ENCODE measurements around the gene ESCO1. TPM values are rescaled to one million over a fixed set of nuclear protein-coding genes. Genes with fewer than 3 reads are reported as not detected.

Gene ESCO1
- total RNA-seq, 1 experiment from 2014 or later = 36.7 TPM

DNA sequence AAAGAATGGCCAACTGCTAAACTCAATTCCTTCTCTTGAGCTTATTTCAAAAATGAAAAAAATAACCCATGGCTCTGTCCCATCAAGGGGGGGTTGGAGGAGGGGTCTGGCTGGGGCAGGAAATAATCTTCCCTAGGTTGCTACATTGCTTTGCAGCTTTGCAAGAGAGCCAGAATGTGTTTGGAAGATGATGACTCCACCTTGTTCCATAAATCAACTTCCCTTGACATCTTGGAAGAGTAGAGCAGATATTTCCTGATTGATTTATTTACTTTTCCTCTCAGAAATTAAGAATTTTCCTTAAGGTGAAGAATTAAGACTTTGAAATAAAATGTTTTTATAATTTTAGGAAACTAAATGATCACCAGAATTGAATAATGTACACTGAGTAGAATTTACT lies 41.3 kb downstream of the ESCO1 start:
- Histone ChIP-seq H3K18ac (ENCODE audit: insufficient read length, low read depth, low read length) (no peak overlapping the region), H3K9ac (ENCODE audit: extremely low read depth, insufficient read length, low read length) (no peak overlapping the region), H2BK12ac (ENCODE audit: insufficient read length, low read depth, low read length) (no peak overlapping the region), H3T11ph (ENCODE audit: low read length) (no peak overlapping the region), H4K91ac (ENCODE audit: insufficient read length, low read depth, low read length) (no peak overlapping the region), H2AK5ac (ENCODE audit: insufficient read length, low read length) (no peak overlapping the region), H3K79me1 (ENCODE audit: insufficient read depth, low read depth, low read length, poor library complexity, severe bottlenecking) (peaks cover 3% of the 10 kb centered on the region), H3K9me3 (ENCODE audit: control insufficient read depth, low read depth, low read length) (no peaks in the 10 kb centered on the region), H2BK5ac (ENCODE audit: insufficient read length, low read length) (no peak overlapping the region), H3K79me2 (ENCODE audit: insufficient read depth, low read length) (no peaks in the 10 kb centered on the region), H2BK15ac (ENCODE audit: low read depth, low read length) (no peak overlapping the region), H2AFZ (ENCODE audit: low read length) (no peak overlapping the region), H3K14ac (ENCODE audit: insufficient read depth, low read length) (no peak overlapping the region), H3K4ac (ENCODE audit: low read depth, low read length) (no peak overlapping the region), H3K4me2 (ENCODE audit: insufficient read depth, insufficient read length, low read length) (no peak overlapping the region), H3K23me2 (ENCODE audit: insufficient read length, low read depth, low read length, poor library complexity, severe bottlenecking) (no peaks in the 10 kb centered on the region), H4K20me1 (ENCODE audit: control insufficient read depth, insufficient read depth, insufficient read length) (no peaks in the 10 kb centered on the region), H2BK20ac (ENCODE audit: low read depth, low read length, poor library complexity, severe bottlenecking) (no peak overlapping the region), H3K27ac (ENCODE audit: insufficient read length, low read depth, low read length) (no peak overlapping the region), H3K23ac (ENCODE audit: insufficient read length, low read depth, low read length) (no peak overlapping the region), H2BK120ac (ENCODE audit: low read depth, low read length, poor library complexity, severe bottlenecking) (no peak overlapping the region), H3K27me3 (ENCODE audit: insufficient read depth, low read length) (peaks cover 2% of the 10 kb centered on the region; the same call in 1 of the 2 replicates), H4K8ac (replicated peaks; ENCODE audit: insufficient read length, low read depth, low read length) (no peak overlapping the region), H3K4me1 (ENCODE audit: insufficient read depth, low read length) (no peaks in the 10 kb centered on the region), H3K56ac (ENCODE audit: insufficient read length, low read depth, low read length) (no peak overlapping the region), H4K5ac (ENCODE audit: insufficient read length, low read depth, low read length) (no peak overlapping the region)
- Mint-ChIP-seq H3K4me1 (no peaks in the 10 kb centered on the region), H3K27ac (no peak overlapping the region), H3K4me3 (no peak overlapping the region), H3K9me3 (no peaks in the 10 kb centered on the region), H3K36me3 (ENCODE audit: insufficient read depth in 1 of 3, low read depth in 3 of 3) (peaks cover 8 to 58% (median 39%) of the 10 kb centered on the region in 3 experiments; a peak in 6 of 7 replicates), H3K27me3 (ENCODE audit: low read depth) (no peaks in the 10 kb centered on the region)
- TF ChIP-seq, protein P1, sequence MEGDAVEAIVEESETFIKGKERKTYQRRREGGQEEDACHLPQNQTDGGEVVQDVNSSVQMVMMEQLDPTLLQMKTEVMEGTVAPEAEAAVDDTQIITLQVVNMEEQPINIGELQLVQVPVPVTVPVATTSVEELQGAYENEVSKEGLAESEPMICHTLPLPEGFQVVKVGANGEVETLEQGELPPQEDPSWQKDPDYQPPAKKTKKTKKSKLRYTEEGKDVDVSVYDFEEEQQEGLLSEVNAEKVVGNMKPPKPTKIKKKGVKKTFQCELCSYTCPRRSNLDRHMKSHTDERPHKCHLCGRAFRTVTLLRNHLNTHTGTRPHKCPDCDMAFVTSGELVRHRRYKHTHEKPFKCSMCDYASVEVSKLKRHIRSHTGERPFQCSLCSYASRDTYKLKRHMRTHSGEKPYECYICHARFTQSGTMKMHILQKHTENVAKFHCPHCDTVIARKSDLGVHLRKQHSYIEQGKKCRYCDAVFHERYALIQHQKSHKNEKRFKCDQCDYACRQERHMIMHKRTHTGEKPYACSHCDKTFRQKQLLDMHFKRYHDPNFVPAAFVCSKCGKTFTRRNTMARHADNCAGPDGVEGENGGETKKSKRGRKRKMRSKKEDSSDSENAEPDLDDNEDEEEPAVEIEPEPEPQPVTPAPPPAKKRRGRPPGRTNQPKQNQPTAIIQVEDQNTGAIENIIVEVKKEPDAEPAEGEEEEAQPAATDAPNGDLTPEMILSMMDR (conservative IDR thresholded peaks at IDR 0.05) = no peak
- DNase-seq = no peak

Measured in H9 (cell line).